ENCODE measurements around the gene COMMD1. TPM values are rescaled to one million over a fixed set of nuclear protein-coding genes. Genes with fewer than 3 reads are reported as not detected.
"Not testable (repeated sequence)": the region's sequence is repeated elsewhere in the genome, so short reads cannot be mapped to it uniquely, and the experiment has no call there.

The COMMD1 gene
- total and polyA plus RNA-seq, 4 experiments from 2014 or later, result 16.7 to 63.9 (median 34.2) TPM

DNA sequence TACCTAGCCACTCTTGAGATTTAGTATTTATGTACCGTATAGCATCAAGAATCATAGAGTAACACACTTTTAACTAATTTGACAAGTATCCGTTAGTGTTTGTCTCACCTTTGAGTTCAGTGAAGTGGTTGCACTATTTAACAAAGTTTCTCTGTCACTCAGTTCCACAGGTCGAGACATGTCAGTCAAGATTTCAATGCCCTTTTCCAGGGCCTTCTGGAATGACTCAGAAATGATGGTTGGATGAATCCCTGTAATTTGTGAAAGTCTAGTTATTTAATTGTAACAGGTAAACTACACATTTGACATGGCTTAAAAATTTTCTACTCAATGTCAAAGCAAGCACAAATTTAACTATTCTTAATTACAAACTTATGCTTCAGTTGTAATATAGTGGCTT is 26.7 kb upstream of the COMMD1 start:
- no peak for DNase-seq
- peaks cover 0 to 1% (median 0%) of the 10 kb centered on the region in 4 donors for H3K4me1 Mint-ChIP-seq
- POLR2A ChIA-PET (ENCODE audit: partially characterized antibody), result no interaction called here
- H3K27ac ChIP-seq (ENCODE audit: low read depth, low read length), result no peak overlapping the region
- H3K36me3 ChIP-seq (ENCODE audit: insufficient read depth, low read length), result peaks cover 74% of the 10 kb centered on the region
- peaks cover 33 to 81% of the 10 kb centered on the region in 2 donors for H3K36me3 Mint-ChIP-seq
- no peak overlapping the region for H3K4me3 Mint-ChIP-seq
- no peaks in the 10 kb centered on the region for H3K9me3 ChIP-seq (ENCODE audit: control insufficient read depth in 1 of 2, low read length in 2 of 2)
- CTCF ChIA-PET (ENCODE audit: partially characterized antibody), result no interaction called here
- H3K27ac Mint-ChIP-seq, result no peak overlapping the region
- no peaks in the 10 kb centered on the region for H3K4me1 ChIP-seq (ENCODE audit: insufficient read depth, low read length)
- intact Hi-C loops (cut with micrococcal nuclease), result no loop called here
- H3K9me3 Mint-ChIP-seq, result no peaks in the 10 kb centered on the region
- no peaks in the 10 kb centered on the region for H3K27me3 Mint-ChIP-seq
- H3K4me3 ChIP-seq (ENCODE audit: low read length in 2 of 2), result no peak overlapping the region
- H3K27me3 ChIP-seq (ENCODE audit: insufficient read depth, low read length), result no peaks in the 10 kb centered on the region

DNA sequence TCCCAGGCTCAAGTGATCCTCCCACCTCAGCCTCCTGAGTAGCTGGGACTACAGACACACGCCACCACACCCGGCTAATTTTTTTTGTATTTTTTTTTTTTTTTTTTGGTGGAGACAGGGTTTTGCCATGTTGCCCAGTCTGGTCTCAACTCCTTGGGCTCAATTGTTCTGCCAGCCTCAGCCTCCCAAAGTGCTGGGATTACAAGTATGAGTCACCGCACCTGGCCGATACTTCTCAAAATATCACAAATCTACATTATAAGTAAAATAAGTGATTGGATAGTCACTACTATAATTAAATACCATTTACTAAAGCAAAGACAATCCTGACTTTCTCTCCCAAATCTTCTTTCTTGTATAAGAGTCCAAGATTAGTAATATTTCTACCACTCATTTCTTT is 26.1 kb upstream of the COMMD1 start:
- H3K27ac ChIP-seq (ENCODE audit: low read depth, low read length); H3K9me3 ChIP-seq (ENCODE audit: control insufficient read depth in 1 of 2, low read length in 2 of 2); H3K4me1 Mint-ChIP-seq; intact Hi-C loops (cut with micrococcal nuclease); H3K27me3 ChIP-seq (ENCODE audit: insufficient read depth, low read length); H3K27me3 Mint-ChIP-seq; CTCF ChIA-PET (ENCODE audit: partially characterized antibody); DNase-seq; H3K4me3 Mint-ChIP-seq; H3K9me3 Mint-ChIP-seq; POLR2A ChIA-PET (ENCODE audit: partially characterized antibody); H3K4me1 ChIP-seq (ENCODE audit: insufficient read depth, low read length); H3K4me3 ChIP-seq (ENCODE audit: low read length in 2 of 2): not testable (repeated sequence)
- Mint-ChIP-seq H3K27ac (peak overlapping the region in 2 of 7 donors; percentile 31 to 36), H3K36me3 (peaks cover 28 to 77% of the 10 kb centered on the region in 2 donors)
- H3K36me3 ChIP-seq (ENCODE audit: insufficient read depth, low read length), result peaks cover 72% of the 10 kb centered on the region

DNA sequence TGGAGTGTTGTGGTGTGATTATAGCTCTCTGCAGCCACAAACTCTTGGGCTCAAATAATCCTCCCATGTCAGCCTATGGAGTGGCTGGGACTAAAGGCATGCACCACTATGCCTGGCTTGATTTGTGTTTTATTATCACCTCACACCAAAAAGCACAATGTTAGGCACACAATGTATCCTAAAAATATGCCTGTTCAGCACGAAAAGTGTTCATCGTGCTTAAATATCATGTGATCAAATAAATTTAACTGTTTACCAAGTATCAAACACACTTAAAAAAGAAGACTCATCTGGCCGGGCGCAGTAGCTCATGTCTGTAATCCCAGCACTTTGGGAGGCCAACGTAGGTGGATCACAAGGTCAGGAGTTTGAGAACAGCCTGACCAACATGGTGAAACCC is 22.6 kb upstream of the COMMD1 start:
- CTCF ChIA-PET (ENCODE audit: partially characterized antibody), result no interaction called here
- no peak overlapping the region for H3K4me3 Mint-ChIP-seq

DNA sequence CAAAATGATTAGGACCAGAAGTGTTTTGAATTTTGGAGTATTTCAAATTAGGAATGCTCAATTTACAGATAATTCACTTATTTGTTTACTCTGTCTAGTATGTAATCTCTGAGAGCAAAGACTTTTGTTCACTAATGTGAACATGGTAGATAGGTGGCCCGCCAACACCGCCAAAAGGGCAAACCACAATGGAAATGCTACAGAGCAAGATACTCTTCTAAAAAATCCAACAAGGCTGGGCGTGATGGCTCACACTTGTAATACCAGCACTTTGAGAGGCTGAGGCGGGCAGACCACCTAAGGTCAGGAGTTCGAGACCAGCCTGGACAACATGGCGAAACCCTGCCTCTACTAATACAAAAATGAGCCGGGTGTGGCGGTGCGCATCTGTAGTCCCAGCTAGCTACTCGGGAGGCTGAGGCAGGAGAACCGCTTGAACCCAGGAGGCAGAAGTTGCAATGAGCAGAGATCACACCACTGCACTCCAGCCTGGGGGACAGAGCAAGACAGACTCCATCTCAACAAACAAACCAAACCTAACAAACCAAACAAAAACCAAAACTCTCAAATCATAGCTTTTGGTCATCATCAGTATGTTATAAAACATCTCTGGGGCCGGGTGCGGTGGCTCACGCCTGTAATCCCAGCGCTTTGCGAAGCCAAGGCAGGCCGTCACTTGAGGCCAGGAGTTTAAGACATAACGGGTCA is 19.4 kb upstream of the COMMD1 start:
- H3K27me3 ChIP-seq (ENCODE audit: insufficient read depth, low read length), result no peaks in the 10 kb centered on the region
- Mint-ChIP-seq H3K27me3 (no peaks in the 10 kb centered on the region), H3K27ac (peak overlapping the region; percentile 56 to 99 (median 98)), H3K4me1 (peaks cover 14 to 38% (median 22%) of the 10 kb centered on the region in 4 donors), H3K36me3 (peaks cover 10 to 50% of the 10 kb centered on the region in 2 donors), H3K4me3 (peak overlapping the region; percentile 96 to 100 (median 99)), H3K9me3 (peaks cover 0 to 7% (median 0%) of the 10 kb centered on the region in 8 donors)
- DNase-seq, result no peak
- CTCF ChIA-PET (ENCODE audit: partially characterized antibody), result interaction anchor here (1.5 kb wide), 1 partner anchor 33 kb away, joined by 3 read pairs; no protein-coding TSS in a partner anchor
- intact Hi-C loops (cut with micrococcal nuclease), result loop anchor here (10.0 kb wide), 1 partner anchor 819 kb away; the partner anchor contains the start of gene EHBP1
- no peak overlapping the region for H3K4me3 ChIP-seq (ENCODE audit: low read length in 2 of 2)
- H3K9me3 ChIP-seq (ENCODE audit: control insufficient read depth in 1 of 2, low read length in 2 of 2), result no peaks in the 10 kb centered on the region
- peak overlapping the region; percentile 95 for H3K27ac ChIP-seq (ENCODE audit: low read depth, low read length)
- H3K4me1 ChIP-seq (ENCODE audit: insufficient read depth, low read length), result peaks cover 28% of the 10 kb centered on the region
- POLR2A ChIA-PET (ENCODE audit: partially characterized antibody), result interaction anchor here (1.5 kb wide), 1 partner anchor 19 kb away, joined by 5 read pairs; the partner anchor contains the start of gene COMMD1
- H3K36me3 ChIP-seq (ENCODE audit: insufficient read depth, low read length), result peaks cover 24% of the 10 kb centered on the region

More for the DNA sequence above, 22.6 kb upstream of the COMMD1 start:
- Mint-ChIP-seq H3K27me3 (no peaks in the 10 kb centered on the region), H3K27ac (peak overlapping the region in 1 of 7 donors; percentile 10), H3K36me3 (peaks cover 15 to 71% of the 10 kb centered on the region in 2 donors), H3K9me3 (no peaks in the 10 kb centered on the region), H3K4me1 (peaks cover 13 to 24% (median 20%) of the 10 kb centered on the region in 4 donors)
- Histone ChIP-seq H3K9me3 (ENCODE audit: control insufficient read depth in 1 of 2, low read length in 2 of 2) (no peaks in the 10 kb centered on the region), H3K27me3 (ENCODE audit: insufficient read depth, low read length) (no peaks in the 10 kb centered on the region), H3K4me1 (ENCODE audit: insufficient read depth, low read length) (peaks cover 22% of the 10 kb centered on the region), H3K4me3 (ENCODE audit: low read length in 2 of 2) (no peak overlapping the region), H3K36me3 (ENCODE audit: insufficient read depth, low read length) (peaks cover 46% of the 10 kb centered on the region), H3K27ac (ENCODE audit: low read depth, low read length) (no peak overlapping the region)
- intact Hi-C loops (cut with micrococcal nuclease), result loop anchor here (10.0 kb wide), 1 partner anchor 822 kb away; the partner anchor contains the start of gene EHBP1
- POLR2A ChIA-PET (ENCODE audit: partially characterized antibody), result no interaction called here
- DNase-seq, result no peak

DNA sequence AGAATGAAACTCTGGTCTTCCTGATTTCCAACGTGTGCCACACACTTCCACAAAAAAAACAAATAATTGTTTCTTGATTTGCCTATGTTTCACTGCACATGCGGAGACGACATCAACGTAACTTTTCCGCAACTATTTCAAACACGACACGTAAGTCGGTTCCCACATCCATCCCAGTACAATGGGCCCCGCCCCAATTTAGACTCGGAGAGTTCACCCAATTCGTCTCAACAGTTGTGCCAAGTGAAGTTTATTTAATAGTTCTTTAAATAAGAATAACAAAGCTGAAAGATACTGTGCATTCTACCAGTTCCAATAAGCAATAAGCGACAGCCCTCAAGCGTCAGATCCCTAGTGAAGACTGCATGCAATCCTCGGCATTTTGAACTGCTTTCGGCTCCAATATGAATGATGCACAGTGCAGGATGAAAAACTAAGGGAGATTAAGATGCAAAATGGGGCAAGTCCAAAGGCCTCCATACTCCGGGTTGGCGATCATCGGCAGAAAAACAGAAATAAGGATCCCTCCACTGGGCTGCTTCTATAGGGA is 17.7 kb upstream of the COMMD1 start:
- Histone ChIP-seq H3K36me3 (ENCODE audit: insufficient read depth, low read length) (peaks cover 13% of the 10 kb centered on the region), H3K9me3 (ENCODE audit: control insufficient read depth in 1 of 2, low read length in 2 of 2) (no peaks in the 10 kb centered on the region), H3K4me3 (ENCODE audit: low read length in 2 of 2) (peak overlapping the region; percentile 84 to 86), H3K4me1 (ENCODE audit: insufficient read depth, low read length) (peaks cover 28% of the 10 kb centered on the region), H3K27ac (ENCODE audit: low read depth, low read length) (peak overlapping the region; percentile 95), H3K27me3 (ENCODE audit: insufficient read depth, low read length) (no peaks in the 10 kb centered on the region)
- peaks cover 0 to 7% (median 0%) of the 10 kb centered on the region in 8 donors for H3K9me3 Mint-ChIP-seq
- DNase-seq, result no peak
- peak overlapping the region; percentile 96 to 100 (median 99) for H3K4me3 Mint-ChIP-seq
- H3K36me3 Mint-ChIP-seq, result peaks cover 8 to 36% of the 10 kb centered on the region in 2 donors
- CTCF ChIA-PET (ENCODE audit: partially characterized antibody), result no interaction called here
- H3K27me3 Mint-ChIP-seq, result no peaks in the 10 kb centered on the region
- POLR2A ChIA-PET (ENCODE audit: partially characterized antibody), result interaction anchor here (1.0 to 1.5 kb wide), 2 partner anchors 18 to 33 kb away, joined by 3 to 5 read pairs; partner anchors contain the start of gene COMMD1
- intact Hi-C loops (cut with micrococcal nuclease), result loop anchor here (1.0 to 10.0 kb wide), 8 partner anchors 18 to 870 kb away; partner anchors contain the start of genes B3GNT2, COMMD1, EHBP1 and FAM161A
- H3K27ac Mint-ChIP-seq, result peak overlapping the region; percentile 97 to 100 (median 99)
- peaks cover 14 to 38% (median 22%) of the 10 kb centered on the region in 4 donors for H3K4me1 Mint-ChIP-seq

DNA sequence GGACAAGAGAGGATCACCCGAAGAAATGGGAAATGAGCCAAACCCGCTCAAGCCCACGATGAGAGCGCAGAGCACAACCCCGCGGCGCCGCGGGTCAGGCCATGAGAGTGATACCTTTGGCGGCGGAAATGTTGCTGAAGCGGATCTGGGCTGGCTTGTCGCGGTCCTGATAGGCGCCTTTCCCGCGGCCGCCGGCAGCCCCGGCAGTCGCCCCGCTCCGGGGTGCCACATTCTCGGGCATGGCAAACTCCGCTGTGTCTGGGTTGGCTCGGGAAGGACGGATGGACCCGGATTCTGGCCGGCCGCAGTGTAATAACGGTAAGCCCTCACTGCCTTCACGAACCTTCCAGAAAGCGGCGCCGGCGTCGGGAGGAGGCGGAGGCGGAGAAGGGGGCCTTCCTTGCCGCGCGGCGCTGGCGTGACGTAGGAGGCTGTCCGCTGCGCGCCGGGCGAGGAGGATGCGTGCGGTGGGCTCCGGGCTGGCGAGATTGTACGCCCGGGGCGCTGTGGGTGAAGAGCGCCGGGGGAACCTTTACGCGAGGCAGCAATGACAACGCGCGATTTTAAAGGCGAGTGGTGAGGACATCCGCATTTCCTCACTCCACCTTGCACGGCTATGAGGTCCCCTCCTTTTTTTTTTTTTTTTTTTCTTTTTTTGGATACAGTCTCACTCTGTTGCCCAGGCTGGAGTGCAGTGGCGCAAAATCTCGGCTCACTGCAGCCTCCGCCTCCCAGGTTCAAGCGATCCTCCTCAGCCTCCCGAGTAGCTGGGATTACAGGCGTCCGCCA is 17.0 kb upstream of the COMMD1 start, which contains the start of gene CCT4:
CCT4 (minus strand) TSS at position 390 of the 789 bp plus-strand sequence; CDS start at position 241, 149 bp downstream.
- intact Hi-C loops (cut with micrococcal nuclease), result loop anchor here (1.0 to 10.0 kb wide), 8 partner anchors 17 to 871 kb away; partner anchors contain the start of genes B3GNT2, COMMD1, EHBP1 and FAM161A
- peaks cover 28% of the 10 kb centered on the region for H3K4me1 ChIP-seq (ENCODE audit: insufficient read depth, low read length)
- peak; percentile 88 to 97 (median 94) for DNase-seq
- ChIA-PET CTCF (ENCODE audit: partially characterized antibody) (interaction anchor here (0.6 to 0.9 kb wide), 3 partner anchors 23 to 924 kb away, joined by 3 read pairs; no protein-coding TSS in a partner anchor), POLR2A (ENCODE audit: partially characterized antibody) (interaction anchor here (0.7 to 1.0 kb wide), 3 partner anchors 18 to 1132 kb away, joined by 3 to 4 read pairs (median 4); partner anchors contain the start of genes COMMD1 and PAPOLG)
- no peaks in the 10 kb centered on the region for H3K9me3 ChIP-seq (ENCODE audit: control insufficient read depth in 1 of 2, low read length in 2 of 2)
- Mint-ChIP-seq H3K4me3 (peak within 1 kb of the TSS; percentile 96 to 100 (median 99)), H3K9me3 (peaks cover 0 to 7% (median 0%) of the 10 kb centered on the region in 8 donors), H3K27me3 (no peaks in the 10 kb centered on the region), H3K36me3 (peaks cover 7 to 35% of the 10 kb centered on the region in 2 donors), H3K4me1 (peaks cover 14 to 38% (median 22%) of the 10 kb centered on the region in 4 donors), H3K27ac (peak within 1 kb of the TSS; percentile 97 to 100 (median 99))
- H3K27me3 ChIP-seq (ENCODE audit: insufficient read depth, low read length), result no peaks in the 10 kb centered on the region
- peak within 1 kb of the TSS; percentile 95 for H3K27ac ChIP-seq (ENCODE audit: low read depth, low read length)
- H3K36me3 ChIP-seq (ENCODE audit: insufficient read depth, low read length), result peaks cover 7% of the 10 kb centered on the region
- peak within 1 kb of the TSS; percentile 84 to 86 for H3K4me3 ChIP-seq (ENCODE audit: low read length in 2 of 2)

Measured in CD4-positive, alpha-beta memory T cell (primary cell).